Trophoblast cell (in vitro differentiated cells and primary cell): ENCODE results near the gene EFNA5. TPM values are rescaled to one million over a fixed set of nuclear protein-coding genes. Genes with fewer than 3 reads are reported as not detected.

Experiments used
- DNase-seq, 2 donors: peaks; one replicate each; pipeline ENCODE4 v3.0.0-alpha.2; 2016
- H2AFZ ChIP-seq: 2 replicates; pipeline ENCODE4 v1.6.1; 2013; ENCODE audit warnings: low read length, moderate library complexity, mild to moderate bottlenecking; ENCODE audit not compliant: insufficient read depth, poor library complexity
- H2AK5ac ChIP-seq: 2 replicates; pipeline ENCODE4 v1.6.1; 2013; ENCODE audit warnings: mild to moderate bottlenecking, low read length
- H2BK120ac ChIP-seq: 2 replicates; pipeline ENCODE4 v1.6.1; 2013; ENCODE audit warnings: low read length, mild to moderate bottlenecking, moderate library complexity; ENCODE audit not compliant: insufficient read depth, poor library complexity
- H2BK12ac ChIP-seq: 2 replicates; pipeline ENCODE4 v1.6.1; 2013; ENCODE audit warnings: mild to moderate bottlenecking, low read length, moderate library complexity
- H2BK5ac ChIP-seq: 2 replicates; pipeline ENCODE4 v1.6.1; 2013; ENCODE audit warnings: low read length, low read depth, moderate library complexity, mild to moderate bottlenecking; ENCODE audit not compliant: poor library complexity
- H3K14ac ChIP-seq: 2 replicates; pipeline ENCODE4 v1.6.1; 2013; ENCODE audit warnings: mild to moderate bottlenecking, low read length
- H3K18ac ChIP-seq: 2 replicates; pipeline ENCODE4 v1.6.1; 2013; ENCODE audit warnings: mild to moderate bottlenecking, low read length
- H3K23ac ChIP-seq: 2 replicates; pipeline ENCODE4 v1.6.1; 2013; ENCODE audit warnings: low read length
- H3K27ac ChIP-seq: 2 replicates; pipeline ENCODE4 v1.5.1; 2013; ENCODE audit warnings: low read depth, mild to moderate bottlenecking, inconsistent platforms, low read length, moderate library complexity
- H3K27me3 ChIP-seq: 2 replicates; pipeline ENCODE4 v1.6.1; 2013; ENCODE audit warnings: inconsistent platforms, mild to moderate bottlenecking, low read length, moderate library complexity; ENCODE audit not compliant: insufficient read depth
- H3K36me3 ChIP-seq, 2 experiments: 1 replicate in 1 of 2; 2 replicates in 1 of 2; pipeline ENCODE4 v1.6.1; 2013; ENCODE audit warnings: low read length in 2 of 2, mild to moderate bottlenecking in 2 of 2, moderate library complexity in 1 of 2; ENCODE audit not compliant: insufficient read depth in 2 of 2, control insufficient read depth in 1 of 2
- H3K4ac ChIP-seq: 2 replicates; pipeline ENCODE4 v1.6.1; 2013; ENCODE audit warnings: low read depth, mild to moderate bottlenecking, low read length, moderate library complexity
- H3K4me1 ChIP-seq, 2 experiments: 1 replicate in 1 of 2; 2 replicates in 1 of 2; pipeline ENCODE4 v1.6.1; 2013; ENCODE audit warnings: low read length in 2 of 2, mild to moderate bottlenecking in 2 of 2, moderate library complexity in 1 of 2; ENCODE audit not compliant: insufficient read depth in 2 of 2, control insufficient read depth in 1 of 2
- H3K4me2 ChIP-seq: 2 replicates; pipeline ENCODE4 v1.6.1; 2013; ENCODE audit warnings: inconsistent platforms, mild to moderate bottlenecking, low read length, moderate library complexity
- H3K4me3 ChIP-seq: 2 replicates; pipeline ENCODE4 v1.5.1; 2013; ENCODE audit warnings: mild to moderate bottlenecking, low read depth, low read length, inconsistent platforms
- H3K79me1 ChIP-seq: one replicate; pipeline ENCODE4 v1.6.1; 2013; ENCODE audit warnings: low read length
- H3K79me2 ChIP-seq: 2 replicates; pipeline ENCODE4 v1.6.1; 2013; ENCODE audit warnings: low read length, mild to moderate bottlenecking; ENCODE audit not compliant: control insufficient read depth, insufficient read depth, poor library complexity
- H3K9ac ChIP-seq: 2 replicates; pipeline ENCODE4 v1.6.1; 2013; ENCODE audit warnings: mild to moderate bottlenecking, low read length
- H3K9me3 ChIP-seq: 2 replicates; pipeline ENCODE4 v1.6.1; 2013; ENCODE audit warnings: low read depth, mild to moderate bottlenecking, control low read depth, inconsistent platforms, low read length; ENCODE audit not compliant: insufficient read depth
- H4K12ac ChIP-seq: 2 replicates; pipeline ENCODE4 v1.6.1; 2013; ENCODE audit warnings: low read depth, mild to moderate bottlenecking, low read length, moderate library complexity
- H4K8ac ChIP-seq: 2 replicates; pipeline ENCODE4 v1.6.1; 2013; ENCODE audit warnings: low read depth, mild to moderate bottlenecking, low read length, moderate library complexity
- H4K91ac ChIP-seq: one replicate; pipeline ENCODE4 v1.6.1; 2013; ENCODE audit warnings: low read depth, mild to moderate bottlenecking, low read length, moderate library complexity
- WGBS: extraction: QIAGEN DNeasy Blood & Tissue Kit; methylation state at CpG from one replicate; pipeline ENCODE4 v1.1.7; 2013; ENCODE audit warnings: missing lambda C conversion rate; ENCODE audit not compliant: insufficient read length, insufficient coverage; ENCODE audit errors: extremely low coverage; 5-methylcytosine and 5-hydroxymethylcytosine counted together
- polyA plus RNA-seq: library from polyadenylated mRNA; stranded (reverse); fragments of 200-250 nt; gene quantifications from 2 replicates; pipeline ENCODE4 v1.2.3, GENCODE V29; 2013

Gene EFNA5
- 10.5 and 10.9 TPM in 2 replicates for polyA plus RNA-seq

DNA sequence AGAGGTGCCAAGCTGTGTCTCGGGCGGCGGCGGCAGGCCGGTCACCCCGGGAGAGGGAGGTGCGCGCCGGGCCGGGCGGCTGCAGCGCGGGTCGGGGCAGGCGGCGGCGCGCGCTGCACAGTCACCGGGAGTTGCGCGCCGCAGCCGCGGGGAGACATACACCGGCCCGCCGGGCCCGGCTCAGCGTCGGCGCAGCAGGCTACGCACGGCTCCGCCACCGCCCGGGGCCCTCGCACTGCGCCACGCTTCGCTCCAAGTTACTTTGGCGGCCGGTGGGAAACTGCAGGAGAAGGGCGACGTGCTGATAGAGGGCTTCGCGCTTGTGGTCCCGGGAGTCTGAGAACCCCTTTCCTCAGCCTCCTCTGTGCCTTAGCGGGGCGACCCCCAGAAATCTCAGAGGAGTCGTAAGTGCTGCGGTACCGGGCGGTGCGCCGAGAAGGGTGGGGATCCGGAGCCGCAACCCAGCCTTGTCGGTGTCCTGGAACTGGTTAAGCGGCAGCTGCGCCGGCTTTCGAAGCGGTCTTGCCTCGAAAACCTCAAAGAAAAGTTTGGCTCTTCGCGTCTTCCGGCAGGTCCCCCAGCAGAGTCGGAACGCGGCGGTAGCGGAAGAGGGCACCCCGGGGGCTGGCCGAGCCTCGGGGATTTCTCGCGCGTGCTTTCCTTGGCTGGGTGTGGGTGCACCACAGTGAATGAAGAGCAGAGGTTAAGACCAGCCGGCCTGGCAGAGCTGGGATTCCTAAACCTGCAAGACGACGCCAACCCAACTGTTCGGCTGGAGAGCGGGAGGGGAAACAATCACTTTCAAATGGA is at the start of gene EFNA5:
Gene EFNA5 (minus strand): TSS at position 6 of the 810 bp plus-strand sequence.
- H3K36me3 ChIP-seq: no peaks in the 10 kb centered on the region
- H3K14ac ChIP-seq: peak within 1 kb of the TSS; percentile 69
- H4K12ac ChIP-seq: peak within 1 kb of the TSS; percentile 45
- peaks cover 8% of the 10 kb centered on the region for H3K79me2 ChIP-seq
- H3K27ac ChIP-seq: peak within 1 kb of the TSS; percentile 89
- H3K18ac ChIP-seq: peak within 1 kb of the TSS; percentile 71
- no peaks in the 10 kb centered on the region for H3K9me3 ChIP-seq
- H4K8ac ChIP-seq: peak within 1 kb of the TSS; percentile 69
- H2BK12ac ChIP-seq: peak within 1 kb of the TSS; percentile 67
- peak within 1 kb of the TSS; percentile 21 for H3K4ac ChIP-seq
- H3K27me3 ChIP-seq: no peaks in the 10 kb centered on the region
- peak within 1 kb of the TSS; percentile 58 for H2BK120ac ChIP-seq
- no CpG with 5 or more reads among the region's 84 CpGs for WGBS
- peak within 1 kb of the TSS; percentile 58 for H2AFZ ChIP-seq
- H3K9ac ChIP-seq: peak within 1 kb of the TSS; percentile 85
- H3K23ac ChIP-seq: no peak within 1 kb of the TSS
- peak within 1 kb of the TSS; percentile 45 for H4K91ac ChIP-seq
- peak within 1 kb of the TSS; percentile 86 for H3K4me3 ChIP-seq
- no peak within 1 kb of the TSS for H2AK5ac ChIP-seq
- peak within 1 kb of the TSS; percentile 11 for H2BK5ac ChIP-seq
- H3K4me2 ChIP-seq: peak within 1 kb of the TSS; percentile 89
- DNase-seq: peak; percentile 35 to 60
- peaks cover 24% of the 10 kb centered on the region for H3K79me1 ChIP-seq
- H3K4me1 ChIP-seq: peaks cover 0 to 2% of the 10 kb centered on the region in 2 experiments

DNA sequence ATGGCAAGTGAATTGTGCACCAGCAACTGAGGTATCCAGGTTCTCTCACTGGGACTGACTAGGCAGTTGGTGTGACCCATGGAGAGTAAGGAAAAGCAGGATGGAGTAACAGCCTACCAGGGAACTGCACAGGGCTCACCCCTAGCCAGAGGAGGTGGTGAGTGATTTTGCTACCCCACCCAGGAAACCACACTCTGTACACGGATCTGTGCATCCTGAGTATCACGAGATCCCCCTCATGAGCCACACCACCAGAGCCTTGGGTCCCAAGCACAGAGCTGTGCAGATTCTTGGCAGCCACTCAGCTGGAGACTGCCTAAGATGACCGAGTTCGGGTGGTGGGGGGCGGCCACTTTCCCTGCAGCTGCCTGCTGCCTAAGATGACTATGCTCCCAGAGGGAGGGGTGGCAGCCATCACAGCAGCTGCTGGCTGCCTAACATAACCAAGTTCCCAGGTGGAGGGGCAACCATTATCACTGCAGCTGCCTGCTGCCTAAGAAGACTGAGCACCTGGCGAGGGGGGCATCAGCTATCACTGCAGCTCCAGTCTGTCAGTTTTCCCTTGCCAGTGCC is 48.4 kb upstream of the EFNA5 start:
- Histone ChIP-seq H3K4me1 (no peaks in the 10 kb centered on the region), H3K9ac (no peak overlapping the region), H3K18ac (no peak overlapping the region), H3K27ac (no peak overlapping the region), H2AFZ (no peak overlapping the region), H4K12ac (no peak overlapping the region), H3K9me3 (peaks cover 4% of the 10 kb centered on the region), H3K79me1 (no peaks in the 10 kb centered on the region), H3K4ac (no peak overlapping the region), H2BK5ac (no peak overlapping the region), H3K4me2 (no peak overlapping the region), H3K14ac (no peak overlapping the region), H3K4me3 (no peak overlapping the region), H2AK5ac (no peak overlapping the region), H2BK120ac (no peak overlapping the region), H3K27me3 (no peaks in the 10 kb centered on the region), H4K8ac (no peak overlapping the region), H2BK12ac (no peak overlapping the region), H3K79me2 (no peaks in the 10 kb centered on the region), H4K91ac (no peak overlapping the region), H3K23ac (no peak overlapping the region), H3K36me3 (no peaks in the 10 kb centered on the region)
- no peak for DNase-seq
- no CpG with 5 or more reads among the region's 6 CpGs for WGBS

DNA sequence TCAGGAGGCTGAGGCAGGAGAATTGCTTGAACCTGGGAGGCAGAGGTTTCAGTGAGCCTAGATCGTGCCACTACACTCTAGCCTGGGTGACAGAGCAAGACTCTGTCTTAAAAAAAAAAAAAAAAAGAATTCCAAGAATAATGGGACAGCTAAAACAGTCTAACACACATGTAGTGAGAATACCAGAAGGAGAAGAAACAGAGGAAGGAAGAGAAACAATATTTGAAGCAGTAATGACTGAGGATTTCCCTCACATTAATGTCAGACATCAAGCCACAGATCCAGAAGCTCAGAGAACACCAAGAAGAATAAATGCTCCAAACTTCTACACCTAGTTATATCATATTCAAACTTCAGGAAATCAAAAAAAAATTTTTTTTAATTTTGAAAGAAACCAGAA is 47.1 kb upstream of the EFNA5 start:
- no peak overlapping the region for H3K4me3 ChIP-seq
- H3K9me3 ChIP-seq: peaks cover 4% of the 10 kb centered on the region
- H2BK5ac ChIP-seq: no peak overlapping the region
- no peak overlapping the region for H4K12ac ChIP-seq
- no peak overlapping the region for H3K18ac ChIP-seq
- no peak overlapping the region for H2BK12ac ChIP-seq
- H3K4ac ChIP-seq: no peak overlapping the region
- H3K79me2 ChIP-seq: no peaks in the 10 kb centered on the region
- no peak overlapping the region for H4K8ac ChIP-seq
- no peak overlapping the region for H2AFZ ChIP-seq
- H3K27me3 ChIP-seq: no peaks in the 10 kb centered on the region
- H3K36me3 ChIP-seq: no peaks in the 10 kb centered on the region
- H3K4me1 ChIP-seq: no peaks in the 10 kb centered on the region
- H4K91ac ChIP-seq: no peak overlapping the region
- H3K4me2 ChIP-seq: no peak overlapping the region
- no peak overlapping the region for H3K14ac ChIP-seq
- H2AK5ac ChIP-seq: no peak overlapping the region
- H3K23ac ChIP-seq: no peak overlapping the region
- WGBS: no CpG with 5 or more reads among the region's 1 CpG
- no peak overlapping the region for H3K27ac ChIP-seq
- no peaks in the 10 kb centered on the region for H3K79me1 ChIP-seq
- no peak overlapping the region for H3K9ac ChIP-seq
- DNase-seq: no peak
- H2BK120ac ChIP-seq: no peak overlapping the region

DNA sequence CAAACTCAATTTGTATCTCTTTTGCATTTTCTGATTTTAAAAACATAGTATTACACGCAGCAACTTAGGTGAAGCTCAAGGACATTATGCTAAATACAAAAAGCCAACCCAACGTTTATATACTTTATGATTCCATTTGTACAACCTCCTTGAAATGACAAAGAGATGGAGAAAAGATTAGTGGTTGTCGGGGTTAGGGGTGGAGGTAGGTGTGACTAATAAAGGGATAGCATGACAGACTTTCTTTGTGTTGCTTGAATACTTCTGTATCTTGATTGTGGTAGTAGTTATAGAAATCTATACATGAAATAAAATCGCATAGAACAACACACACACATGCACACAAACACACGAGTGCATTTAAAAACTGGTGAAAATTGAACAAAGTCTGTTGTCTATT is 42.5 kb upstream of the EFNA5 start:
- H3K18ac ChIP-seq: no peak overlapping the region
- no peak overlapping the region for H3K4me3 ChIP-seq
- H4K12ac ChIP-seq: no peak overlapping the region
- no peak overlapping the region for H4K8ac ChIP-seq
- no peak overlapping the region for H2BK120ac ChIP-seq
- no peaks in the 10 kb centered on the region for H3K9me3 ChIP-seq
- H3K23ac ChIP-seq: no peak overlapping the region
- no peak overlapping the region for H2AFZ ChIP-seq
- no peak overlapping the region for H2AK5ac ChIP-seq
- no peaks in the 10 kb centered on the region for H3K79me1 ChIP-seq
- H3K14ac ChIP-seq: no peak overlapping the region
- H2BK5ac ChIP-seq: no peak overlapping the region
- no peak overlapping the region for H3K4ac ChIP-seq
- no peak overlapping the region for H3K4me2 ChIP-seq
- no peak overlapping the region for H3K27ac ChIP-seq
- no CpG with 5 or more reads among the region's 5 CpGs for WGBS
- H4K91ac ChIP-seq: no peak overlapping the region
- H3K36me3 ChIP-seq: no peaks in the 10 kb centered on the region
- no peak overlapping the region for H2BK12ac ChIP-seq
- H3K9ac ChIP-seq: no peak overlapping the region
- no peaks in the 10 kb centered on the region for H3K4me1 ChIP-seq
- no peaks in the 10 kb centered on the region for H3K27me3 ChIP-seq
- DNase-seq: no peak
- H3K79me2 ChIP-seq: no peaks in the 10 kb centered on the region
